GM23338 (cell line): ENCODE measurements around the gene USH2A. TPM values are rescaled to one million over a fixed set of nuclear protein-coding genes. Genes with fewer than 3 reads are reported as not detected.

Experiments
- ATAC-seq: fragments of 200-7000 bp; cut with Tn5 transposase; 3 replicates; pipeline ENCODE4 v1.9.1; 2020
- DNase-seq: peaks from one replicate; pipeline ENCODE4 v3.0.0-alpha.2; 2015; ENCODE audit warnings: low spot score
- H2AFZ ChIP-seq: fragments of 200-600 bp; sonication (generic); 2 replicates; pipeline ENCODE4 v1.8.0; 2016; ENCODE audit warnings: antibody characterized with exemption, mild to moderate bottlenecking, moderate library complexity
- H3F3A ChIP-seq: fragments of 200-600 bp; sonication (generic); replicated peaks from 2 replicates; pipeline ENCODE4 v1.8.0; 2017; ENCODE audit warnings: antibody characterized with exemption, mixed run types, low read depth
- H3K27ac ChIP-seq: fragments of 200-600 bp; sonication (generic); 2 replicates; pipeline ENCODE4 v1.6.1; 2016; ENCODE audit warnings: low read depth
- H3K27me3 ChIP-seq: fragments of 200-600 bp; sonication (generic); 2 replicates; pipeline ENCODE4 v1.8.0; 2016; ENCODE audit warnings: mild to moderate bottlenecking, mixed run types, moderate library complexity; ENCODE audit not compliant: insufficient read depth
- H3K36me3 ChIP-seq: fragments of 200-600 bp; sonication (generic); 2 replicates; pipeline ENCODE4 v1.8.0; 2016; ENCODE audit warnings: mild to moderate bottlenecking; ENCODE audit not compliant: insufficient read depth
- H3K4me1 ChIP-seq: fragments of 200-600 bp; sonication (generic); 2 replicates; pipeline ENCODE4 v1.8.0; 2016; ENCODE audit warnings: mild to moderate bottlenecking, moderate library complexity; ENCODE audit not compliant: insufficient read depth
- H3K4me2 ChIP-seq: fragments of 200-600 bp; sonication (generic); 2 replicates; pipeline ENCODE4 v1.7.1; 2017; ENCODE audit warnings: mixed run types
- H3K4me3 ChIP-seq: fragments of 200-600 bp; sonication (generic); 2 replicates; pipeline ENCODE4 v1.6.1; 2016; ENCODE audit warnings: mixed run types
- H3K79me2 ChIP-seq: fragments of 200-600 bp; sonication (generic); replicated peaks from 2 replicates; pipeline ENCODE4 v1.8.0; 2017; ENCODE audit warnings: mild to moderate bottlenecking; ENCODE audit not compliant: insufficient read depth
- H3K9me2 ChIP-seq: fragments of 200-600 bp; sonication (generic); 2 replicates; pipeline ENCODE4 v1.8.0; 2017; ENCODE audit not compliant: insufficient read depth
- H4K20me1 ChIP-seq: fragments of 200-600 bp; sonication (generic); replicated peaks from 2 replicates; pipeline ENCODE4 v1.8.0; 2017; ENCODE audit warnings: mild to moderate bottlenecking; ENCODE audit not compliant: insufficient read depth
- H3K27ac Mint-ChIP-seq: 2 replicates; pipeline ENCODE4 v1.8.0; 2020; ENCODE audit warnings: inconsistent platforms, mild to moderate bottlenecking, moderate library complexity, mixed read lengths
- H3K27me3 Mint-ChIP-seq: 3 replicates; pipeline ENCODE4 v1.8.0; 2022; ENCODE audit warnings: low read depth, mild to moderate bottlenecking, moderate library complexity, mixed read lengths, inconsistent platforms; ENCODE audit not compliant: insufficient read depth, poor library complexity
- H3K36me3 Mint-ChIP-seq: 3 replicates; pipeline ENCODE4 v1.8.0; 2021; ENCODE audit warnings: low read depth, mild to moderate bottlenecking, inconsistent platforms, moderate library complexity, mixed read lengths
- H3K4me1 Mint-ChIP-seq: 3 replicates; pipeline ENCODE4 v1.8.0; 2020; ENCODE audit warnings: mild to moderate bottlenecking, inconsistent platforms, mixed read lengths
- H3K4me3 Mint-ChIP-seq: 3 replicates; pipeline ENCODE4 v1.8.0; 2021; ENCODE audit warnings: moderate library complexity, mild to moderate bottlenecking, inconsistent platforms, mixed read lengths
- H3K9me3 Mint-ChIP-seq: 3 replicates; pipeline ENCODE4 v1.8.0; 2020; ENCODE audit warnings: moderate library complexity, mild to moderate bottlenecking, inconsistent platforms, mixed read lengths
- CREB1 ChIP-seq: fragments of 250-450 bp; sonication (Bioruptor Pico); IDR thresholded peaks from 2 replicates; pipeline ENCODE4 v1.5.0; 2020; ENCODE audit warnings: low read depth, mild to moderate bottlenecking, moderate library complexity
- NANOG ChIP-seq: IDR thresholded peaks from 2 replicates; pipeline ENCODE4 v1.6.1; 2016; ENCODE audit warnings: antibody characterized with exemption, borderline replicate concordance
- POLR2AphosphoS5 ChIP-seq: IDR thresholded peaks from 2 replicates; pipeline ENCODE4 v1.6.1; 2016; ENCODE audit warnings: antibody characterized with exemption, low read depth
- STAT1 ChIP-seq: IDR thresholded peaks from one replicate; pipeline ENCODE4 v1.6.1; 2016; ENCODE audit warnings: antibody characterized with exemption; ENCODE audit not compliant: unreplicated experiment
- ZNF114 ChIP-seq: fragments of 250-450 bp; sonication (Bioruptor Pico); IDR thresholded peaks from 2 replicates; pipeline ENCODE4 v1.5.0; 2020; ENCODE audit warnings: mild to moderate bottlenecking, moderate library complexity
- ZNF331 ChIP-seq: fragments of 250-450 bp; sonication (Bioruptor Pico); IDR thresholded peaks from 2 replicates; pipeline ENCODE4 v1.5.0; 2020; ENCODE audit warnings: low read depth, mild to moderate bottlenecking, moderate library complexity
- polyA plus RNA-seq: library from polyadenylated mRNA; unstranded; fragments of >200 nt; fragmentation: Nextera tagmentation; extraction: Ambion mirVana; gene quantifications from 2 replicates; pipeline ENCODE4 v1.2.1, GENCODE V29; 2016
- total RNA-seq: library from RNA; depleted of rRNA; stranded (reverse); fragments of >200 nt; shearing (Covaris generic); gene quantifications from 2 replicates; pipeline ENCODE4 v1.2.3, GENCODE V29; 2014
- TF ChIP-seq, protein P1 (sequence below): IDR thresholded peaks from 2 replicates; pipeline ENCODE4 v1.6.1; 2016; ENCODE audit warnings: antibody characterized with exemption
- TF ChIP-seq, protein P2 (sequence below): IDR thresholded peaks from one replicate; pipeline ENCODE4 v1.6.1; 2018; ENCODE audit warnings: antibody characterized with exemption; ENCODE audit not compliant: unreplicated experiment
- TF ChIP-seq, protein P3 (sequence below): fragments of 250-450 bp; sonication (Bioruptor Pico); IDR thresholded peaks from 2 replicates; pipeline ENCODE4 v1.5.0; 2020; ENCODE audit warnings: mild to moderate bottlenecking, moderate library complexity

The USH2A gene
- total and polyA plus RNA-seq, 2 experiments from 2014 or later, result 0.03 TPM

DNA sequence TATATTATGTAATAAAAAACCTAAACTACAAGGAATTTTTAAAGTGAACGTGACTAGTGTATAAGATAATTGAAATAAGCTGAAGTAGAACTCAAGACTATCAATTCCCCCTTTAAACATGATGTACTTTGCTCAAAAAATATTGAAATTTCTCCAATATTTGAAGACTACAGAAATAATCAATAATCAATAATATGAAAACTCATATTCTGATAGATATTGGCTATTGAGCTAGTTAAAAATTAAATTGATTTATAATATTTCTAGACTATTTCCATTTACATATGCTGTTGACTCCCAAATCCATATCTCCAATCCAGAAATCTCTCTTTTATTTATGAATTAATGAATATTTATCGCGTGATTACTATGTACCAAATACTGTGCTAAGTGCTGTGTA is 133.2 kb downstream of the USH2A start:
- no peak overlapping the region for H3K27ac Mint-ChIP-seq
- no peak overlapping the region for H3K4me3 Mint-ChIP-seq
- no peak overlapping the region for H2AFZ ChIP-seq
- no peaks in the 10 kb centered on the region for H3F3A ChIP-seq
- H3K27ac ChIP-seq, result no peak overlapping the region
- no peak for TF ChIP-seq STAT1
- no peak for TF ChIP-seq CREB1
- H3K9me2 ChIP-seq, result no peaks in the 10 kb centered on the region
- H3K79me2 ChIP-seq, result no peaks in the 10 kb centered on the region
- no peaks in the 10 kb centered on the region for H3K4me1 ChIP-seq
- peaks cover 13% of the 10 kb centered on the region for H3K36me3 Mint-ChIP-seq
- H3K4me3 ChIP-seq, result no peak overlapping the region
- DNase-seq (no peak), ATAC-seq (no peak)
- H4K20me1 ChIP-seq, result no peaks in the 10 kb centered on the region
- no peaks in the 10 kb centered on the region for H3K27me3 Mint-ChIP-seq
- no peaks in the 10 kb centered on the region for H3K27me3 ChIP-seq
- no peaks in the 10 kb centered on the region for H3K4me1 Mint-ChIP-seq
- peaks cover 14% of the 10 kb centered on the region for H3K9me3 Mint-ChIP-seq
- H3K36me3 ChIP-seq, result no peaks in the 10 kb centered on the region
- no peak overlapping the region for H3K4me2 ChIP-seq

DNA sequence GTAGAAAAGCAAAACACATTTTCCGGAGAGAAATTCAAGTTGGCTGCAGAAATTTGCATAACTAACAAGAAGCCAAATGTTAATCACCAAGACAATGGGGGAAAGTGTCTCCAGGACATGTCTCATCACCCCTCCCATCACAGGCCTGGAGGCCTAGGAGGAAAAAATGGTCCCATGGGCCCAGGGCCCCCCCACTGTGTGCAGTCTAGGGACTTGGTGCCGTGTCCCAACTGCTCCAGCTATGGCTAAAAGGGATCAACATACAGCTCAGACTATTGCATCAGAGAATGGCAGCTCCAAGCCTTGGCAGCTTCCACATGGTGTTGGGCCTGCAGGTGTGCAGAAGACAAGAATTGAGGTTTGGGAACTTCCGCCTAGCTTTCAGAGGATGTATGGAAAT is 138.2 kb downstream of the USH2A start:
- Histone ChIP-seq H3K4me2 (no peak overlapping the region), H3K4me1 (no peaks in the 10 kb centered on the region), H3K36me3 (0 out of 2 replicates have a peak, but pooled peaks cover 4% of the 10 kb centered on the region), H3K4me3 (no peak overlapping the region), H3K27ac (no peak overlapping the region), H3F3A (no peaks in the 10 kb centered on the region), H4K20me1 (no peaks in the 10 kb centered on the region), H2AFZ (no peak overlapping the region), H3K79me2 (no peaks in the 10 kb centered on the region), H3K9me2 (0 out of 2 replicates have a peak, but pooled peaks cover 2% of the 10 kb centered on the region), H3K27me3 (no peaks in the 10 kb centered on the region)
- Mint-ChIP-seq H3K4me1 (no peaks in the 10 kb centered on the region), H3K27ac (no peak overlapping the region), H3K36me3 (peaks cover 23% of the 10 kb centered on the region), H3K4me3 (no peak overlapping the region), H3K9me3 (peaks cover 30% of the 10 kb centered on the region), H3K27me3 (peaks cover 3% of the 10 kb centered on the region)
- peak; percentile 18 for DNase-seq
- TF ChIP-seq NANOG (no peak), POLR2AphosphoS5 (no peak), STAT1 (no peak), ZNF331 (CRISPR knock-in tag) (no peak), ZNF114 (CRISPR knock-in tag) (no peak)
- TF ChIP-seq, protein P1, sequence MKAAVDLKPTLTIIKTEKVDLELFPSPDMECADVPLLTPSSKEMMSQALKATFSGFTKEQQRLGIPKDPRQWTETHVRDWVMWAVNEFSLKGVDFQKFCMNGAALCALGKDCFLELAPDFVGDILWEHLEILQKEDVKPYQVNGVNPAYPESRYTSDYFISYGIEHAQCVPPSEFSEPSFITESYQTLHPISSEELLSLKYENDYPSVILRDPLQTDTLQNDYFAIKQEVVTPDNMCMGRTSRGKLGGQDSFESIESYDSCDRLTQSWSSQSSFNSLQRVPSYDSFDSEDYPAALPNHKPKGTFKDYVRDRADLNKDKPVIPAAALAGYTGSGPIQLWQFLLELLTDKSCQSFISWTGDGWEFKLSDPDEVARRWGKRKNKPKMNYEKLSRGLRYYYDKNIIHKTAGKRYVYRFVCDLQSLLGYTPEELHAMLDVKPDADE, result no peak
- TF ChIP-seq, protein P2, sequence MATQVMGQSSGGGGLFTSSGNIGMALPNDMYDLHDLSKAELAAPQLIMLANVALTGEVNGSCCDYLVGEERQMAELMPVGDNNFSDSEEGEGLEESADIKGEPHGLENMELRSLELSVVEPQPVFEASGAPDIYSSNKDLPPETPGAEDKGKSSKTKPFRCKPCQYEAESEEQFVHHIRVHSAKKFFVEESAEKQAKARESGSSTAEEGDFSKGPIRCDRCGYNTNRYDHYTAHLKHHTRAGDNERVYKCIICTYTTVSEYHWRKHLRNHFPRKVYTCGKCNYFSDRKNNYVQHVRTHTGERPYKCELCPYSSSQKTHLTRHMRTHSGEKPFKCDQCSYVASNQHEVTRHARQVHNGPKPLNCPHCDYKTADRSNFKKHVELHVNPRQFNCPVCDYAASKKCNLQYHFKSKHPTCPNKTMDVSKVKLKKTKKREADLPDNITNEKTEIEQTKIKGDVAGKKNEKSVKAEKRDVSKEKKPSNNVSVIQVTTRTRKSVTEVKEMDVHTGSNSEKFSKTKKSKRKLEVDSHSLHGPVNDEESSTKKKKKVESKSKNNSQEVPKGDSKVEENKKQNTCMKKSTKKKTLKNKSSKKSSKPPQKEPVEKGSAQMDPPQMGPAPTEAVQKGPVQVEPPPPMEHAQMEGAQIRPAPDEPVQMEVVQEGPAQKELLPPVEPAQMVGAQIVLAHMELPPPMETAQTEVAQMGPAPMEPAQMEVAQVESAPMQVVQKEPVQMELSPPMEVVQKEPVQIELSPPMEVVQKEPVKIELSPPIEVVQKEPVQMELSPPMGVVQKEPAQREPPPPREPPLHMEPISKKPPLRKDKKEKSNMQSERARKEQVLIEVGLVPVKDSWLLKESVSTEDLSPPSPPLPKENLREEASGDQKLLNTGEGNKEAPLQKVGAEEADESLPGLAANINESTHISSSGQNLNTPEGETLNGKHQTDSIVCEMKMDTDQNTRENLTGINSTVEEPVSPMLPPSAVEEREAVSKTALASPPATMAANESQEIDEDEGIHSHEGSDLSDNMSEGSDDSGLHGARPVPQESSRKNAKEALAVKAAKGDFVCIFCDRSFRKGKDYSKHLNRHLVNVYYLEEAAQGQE, result no peak
- TF ChIP-seq, protein P3, sequence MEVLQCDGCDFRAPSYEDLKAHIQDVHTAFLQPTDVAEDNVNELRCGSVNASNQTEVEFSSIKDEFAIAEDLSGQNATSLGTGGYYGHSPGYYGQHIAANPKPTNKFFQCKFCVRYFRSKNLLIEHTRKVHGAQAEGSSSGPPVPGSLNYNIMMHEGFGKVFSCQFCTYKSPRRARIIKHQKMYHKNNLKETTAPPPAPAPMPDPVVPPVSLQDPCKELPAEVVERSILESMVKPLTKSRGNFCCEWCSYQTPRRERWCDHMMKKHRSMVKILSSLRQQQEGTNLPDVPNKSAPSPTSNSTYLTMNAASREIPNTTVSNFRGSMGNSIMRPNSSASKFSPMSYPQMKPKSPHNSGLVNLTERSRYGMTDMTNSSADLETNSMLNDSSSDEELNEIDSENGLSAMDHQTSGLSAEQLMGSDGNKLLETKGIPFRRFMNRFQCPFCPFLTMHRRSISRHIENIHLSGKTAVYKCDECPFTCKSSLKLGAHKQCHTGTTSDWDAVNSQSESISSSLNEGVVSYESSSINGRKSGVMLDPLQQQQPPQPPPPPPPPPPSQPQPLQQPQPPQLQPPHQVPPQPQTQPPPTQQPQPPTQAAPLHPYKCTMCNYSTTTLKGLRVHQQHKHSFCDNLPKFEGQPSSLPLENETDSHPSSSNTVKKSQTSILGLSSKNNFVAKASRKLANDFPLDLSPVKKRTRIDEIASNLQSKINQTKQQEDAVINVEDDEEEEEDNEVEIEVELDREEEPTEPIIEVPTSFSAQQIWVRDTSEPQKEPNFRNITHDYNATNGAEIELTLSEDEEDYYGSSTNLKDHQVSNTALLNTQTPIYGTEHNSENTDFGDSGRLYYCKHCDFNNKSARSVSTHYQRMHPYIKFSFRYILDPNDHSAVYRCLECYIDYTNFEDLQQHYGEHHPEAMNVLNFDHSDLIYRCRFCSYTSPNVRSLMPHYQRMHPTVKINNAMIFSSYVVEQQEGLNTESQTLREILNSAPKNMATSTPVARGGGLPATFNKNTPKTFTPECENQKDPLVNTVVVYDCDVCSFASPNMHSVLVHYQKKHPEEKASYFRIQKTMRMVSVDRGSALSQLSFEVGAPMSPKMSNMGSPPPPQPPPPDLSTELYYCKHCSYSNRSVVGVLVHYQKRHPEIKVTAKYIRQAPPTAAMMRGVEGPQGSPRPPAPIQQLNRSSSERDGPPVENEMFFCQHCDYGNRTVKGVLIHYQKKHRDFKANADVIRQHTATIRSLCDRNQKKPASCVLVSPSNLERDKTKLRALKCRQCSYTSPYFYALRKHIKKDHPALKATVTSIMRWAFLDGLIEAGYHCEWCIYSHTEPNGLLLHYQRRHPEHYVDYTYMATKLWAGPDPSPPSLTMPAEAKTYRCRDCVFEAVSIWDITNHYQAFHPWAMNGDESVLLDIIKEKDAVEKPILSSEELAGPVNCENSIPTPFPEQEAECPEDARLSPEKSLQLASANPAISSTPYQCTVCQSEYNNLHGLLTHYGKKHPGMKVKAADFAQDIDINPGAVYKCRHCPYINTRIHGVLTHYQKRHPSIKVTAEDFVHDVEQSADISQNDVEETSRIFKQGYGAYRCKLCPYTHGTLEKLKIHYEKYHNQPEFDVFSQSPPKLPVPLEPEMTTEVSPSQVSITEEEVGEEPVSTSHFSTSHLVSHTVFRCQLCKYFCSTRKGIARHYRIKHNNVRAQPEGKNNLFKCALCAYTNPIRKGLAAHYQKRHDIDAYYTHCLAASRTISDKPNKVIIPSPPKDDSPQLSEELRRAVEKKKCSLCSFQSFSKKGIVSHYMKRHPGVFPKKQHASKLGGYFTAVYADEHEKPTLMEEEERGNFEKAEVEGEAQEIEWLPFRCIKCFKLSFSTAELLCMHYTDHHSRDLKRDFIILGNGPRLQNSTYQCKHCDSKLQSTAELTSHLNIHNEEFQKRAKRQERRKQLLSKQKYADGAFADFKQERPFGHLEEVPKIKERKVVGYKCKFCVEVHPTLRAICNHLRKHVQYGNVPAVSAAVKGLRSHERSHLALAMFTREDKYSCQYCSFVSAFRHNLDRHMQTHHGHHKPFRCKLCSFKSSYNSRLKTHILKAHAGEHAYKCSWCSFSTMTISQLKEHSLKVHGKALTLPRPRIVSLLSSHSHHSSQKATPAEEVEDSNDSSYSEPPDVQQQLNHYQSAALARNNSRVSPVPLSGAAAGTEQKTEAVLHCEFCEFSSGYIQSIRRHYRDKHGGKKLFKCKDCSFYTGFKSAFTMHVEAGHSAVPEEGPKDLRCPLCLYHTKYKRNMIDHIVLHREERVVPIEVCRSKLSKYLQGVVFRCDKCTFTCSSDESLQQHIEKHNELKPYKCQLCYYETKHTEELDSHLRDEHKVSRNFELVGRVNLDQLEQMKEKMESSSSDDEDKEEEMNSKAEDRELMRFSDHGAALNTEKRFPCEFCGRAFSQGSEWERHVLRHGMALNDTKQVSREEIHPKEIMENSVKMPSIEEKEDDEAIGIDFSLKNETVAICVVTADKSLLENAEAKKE (CRISPR knock-in tag), result no peak
- no peak for ATAC-seq
